Mammary epithelial cell (primary cell): ENCODE measurements around the gene CACHD1.

ENCODE experiments used
- EZH2 ChIP-seq: IDR thresholded peaks from 2 replicates; pipeline ENCODE4 v1.6.1; 2012; ENCODE audit warnings: low read length, inconsistent platforms, borderline replicate concordance
- TF ChIP-seq, protein P1 (sequence below), 2 donors: IDR thresholded peaks in 1 of 2; conservative IDR thresholded peaks in 1 of 2; 2 replicates each; pipeline ENCODE4 v1.5.1; 2011 to 2012; ENCODE audit warnings: inconsistent platforms in 2 of 2, low read length in 2 of 2, mild to moderate bottlenecking in 2 of 2, control low read depth in 1 of 2, low read depth in 1 of 2; ENCODE audit not compliant: insufficient read depth in 1 of 2; ENCODE audit errors: extremely low read depth in 1 of 2

DNA sequence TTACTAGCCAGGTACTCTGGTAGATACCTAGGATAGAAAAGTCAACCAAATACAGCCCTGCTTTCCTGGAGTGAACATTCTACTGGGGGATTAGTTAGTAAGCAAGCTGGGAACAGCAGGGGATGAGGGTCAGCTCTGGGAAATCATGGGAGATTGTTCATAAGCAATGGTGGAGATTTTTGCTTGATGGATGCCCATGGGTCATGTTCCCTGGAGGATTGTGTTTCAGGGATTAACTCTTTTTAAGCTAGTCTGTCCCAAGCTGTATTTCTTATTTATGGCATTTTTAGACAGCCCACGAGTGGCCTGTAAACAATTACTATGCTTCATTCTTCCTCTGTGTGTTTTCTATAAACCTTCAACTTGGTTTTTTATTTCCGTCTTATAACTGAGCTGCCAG lies 18.9 kb downstream of the CACHD1 start:
- TF ChIP-seq, protein P1, sequence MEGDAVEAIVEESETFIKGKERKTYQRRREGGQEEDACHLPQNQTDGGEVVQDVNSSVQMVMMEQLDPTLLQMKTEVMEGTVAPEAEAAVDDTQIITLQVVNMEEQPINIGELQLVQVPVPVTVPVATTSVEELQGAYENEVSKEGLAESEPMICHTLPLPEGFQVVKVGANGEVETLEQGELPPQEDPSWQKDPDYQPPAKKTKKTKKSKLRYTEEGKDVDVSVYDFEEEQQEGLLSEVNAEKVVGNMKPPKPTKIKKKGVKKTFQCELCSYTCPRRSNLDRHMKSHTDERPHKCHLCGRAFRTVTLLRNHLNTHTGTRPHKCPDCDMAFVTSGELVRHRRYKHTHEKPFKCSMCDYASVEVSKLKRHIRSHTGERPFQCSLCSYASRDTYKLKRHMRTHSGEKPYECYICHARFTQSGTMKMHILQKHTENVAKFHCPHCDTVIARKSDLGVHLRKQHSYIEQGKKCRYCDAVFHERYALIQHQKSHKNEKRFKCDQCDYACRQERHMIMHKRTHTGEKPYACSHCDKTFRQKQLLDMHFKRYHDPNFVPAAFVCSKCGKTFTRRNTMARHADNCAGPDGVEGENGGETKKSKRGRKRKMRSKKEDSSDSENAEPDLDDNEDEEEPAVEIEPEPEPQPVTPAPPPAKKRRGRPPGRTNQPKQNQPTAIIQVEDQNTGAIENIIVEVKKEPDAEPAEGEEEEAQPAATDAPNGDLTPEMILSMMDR (conservative IDR thresholded peaks at IDR 0.05 in 1 of 2, IDR thresholded peaks at IDR 0.05 in 1 of 2; ENCODE audit: extremely low read depth in 1 of 2, insufficient read depth in 1 of 2, low read depth in 1 of 2, low read length in 2 of 2) = no peak
- TF ChIP-seq EZH2 = no peak
